ENCODE results near the gene ABCA1. TPM values are rescaled to one million over a fixed set of nuclear protein-coding genes. Genes with fewer than 3 reads are reported as not detected.

The ABCA1 gene
- polyA plus RNA-seq, 1 donor (not counting 4 experiments of a cell fraction or from before 2014, with no cell fraction given): 23.0 TPM

- FAIRE-seq (no peak), DNase-seq (ENCODE audit: low read depth, low spot score) (no peak)
- TF ChIP-seq EZH2 (IDR thresholded peaks at IDR 0.05; ENCODE audit: low read length) (no peak), CTCF (optimal IDR thresholded peaks at IDR 0.05 in 1 of 3, IDR thresholded peaks at IDR 0.05 in 1 of 3, conservative IDR thresholded peaks at IDR 0.05 in 1 of 3; ENCODE audit: extremely low read depth in 1 of 3, insufficient read depth in 2 of 3, low read length in 3 of 3) (no peak)
- no peak overlapping the region for H2AFZ ChIP-seq (ENCODE audit: control insufficient read depth, low read length)
- H3K27ac ChIP-seq (ENCODE audit: control insufficient read depth, insufficient read depth, low read length): no peak overlapping the region
- H3K4me2 ChIP-seq (ENCODE audit: control insufficient read depth, extremely low read depth, insufficient read depth, low read depth, low read length): no peak overlapping the region
- no peaks in the 10 kb centered on the region for H3K36me3 ChIP-seq (ENCODE audit: control insufficient read depth in 2 of 2, extremely low read depth in 1 of 2, insufficient read depth in 2 of 2, low read length in 2 of 2)
- dilution Hi-C loops (cut with MboI; ENCODE audit: extremely low pct_ligation_motif_present, low sequenced_read_pairs): no loop called here
- H3K27me3 ChIP-seq (ENCODE audit: control insufficient read depth, extremely low read depth, insufficient read depth, low read length): no peaks in the 10 kb centered on the region
- H3K4me1 ChIP-seq (ENCODE audit: control insufficient read depth, extremely low read depth, insufficient read depth, low read length): no peaks in the 10 kb centered on the region
- no peaks in the 10 kb centered on the region for H4K20me1 ChIP-seq (ENCODE audit: control insufficient read depth, extremely low read depth, insufficient read depth, low read length)
- H3K79me2 ChIP-seq (ENCODE audit: control insufficient read depth, insufficient read depth, low read length): no peaks in the 10 kb centered on the region
- H3K4me3 ChIP-seq (ENCODE audit: control insufficient read depth in 2 of 3, extremely low read depth in 1 of 3, insufficient read depth in 2 of 3, low read depth in 1 of 3, low read length in 3 of 3): no peak overlapping the region
- H3K9ac ChIP-seq (ENCODE audit: control insufficient read depth, extremely low read depth, insufficient read depth, low read length): no peak overlapping the region
- H3K9me3 ChIP-seq (ENCODE audit: control insufficient read depth, low read depth, low read length): no peaks in the 10 kb centered on the region
- H3K9me1 ChIP-seq (ENCODE audit: control insufficient read depth, extremely low read depth, insufficient read depth, low read length): no peaks in the 10 kb centered on the region
These were observed 46.4 kb upstream of the ABCA1 start for GRCh38 chr9:104974053-104974962.

- peaks cover 6% of the 10 kb centered on the region for H3K4me1 ChIP-seq (ENCODE audit: control insufficient read depth, extremely low read depth, insufficient read depth, low read length)
- no peaks in the 10 kb centered on the region for H3K36me3 ChIP-seq (ENCODE audit: control insufficient read depth in 2 of 2, extremely low read depth in 1 of 2, insufficient read depth in 2 of 2, low read length in 2 of 2)
- H3K79me2 ChIP-seq (ENCODE audit: control insufficient read depth, insufficient read depth, low read length): no peaks in the 10 kb centered on the region
- no peak overlapping the region for H3K4me3 ChIP-seq (ENCODE audit: control insufficient read depth in 2 of 3, extremely low read depth in 1 of 3, insufficient read depth in 2 of 3, low read depth in 1 of 3, low read length in 3 of 3)
- H4K20me1 ChIP-seq (ENCODE audit: control insufficient read depth, extremely low read depth, insufficient read depth, low read length): no peaks in the 10 kb centered on the region
- dilution Hi-C loops (cut with MboI; ENCODE audit: extremely low pct_ligation_motif_present, low sequenced_read_pairs): no loop called here
- no peak for FAIRE-seq
- H3K9ac ChIP-seq (ENCODE audit: control insufficient read depth, extremely low read depth, insufficient read depth, low read length): no peak overlapping the region
- no peaks in the 10 kb centered on the region for H3K9me1 ChIP-seq (ENCODE audit: control insufficient read depth, extremely low read depth, insufficient read depth, low read length)
- TF ChIP-seq CTCF (optimal IDR thresholded peaks at IDR 0.05 in 1 of 3, IDR thresholded peaks at IDR 0.05 in 1 of 3, conservative IDR thresholded peaks at IDR 0.05 in 1 of 3; ENCODE audit: extremely low read depth in 1 of 3, insufficient read depth in 2 of 3, low read length in 3 of 3) (no peak), EZH2 (IDR thresholded peaks at IDR 0.05; ENCODE audit: low read length) (no peak)
- H3K27me3 ChIP-seq (ENCODE audit: control insufficient read depth, extremely low read depth, insufficient read depth, low read length): no peaks in the 10 kb centered on the region
- no peaks in the 10 kb centered on the region for H3K9me3 ChIP-seq (ENCODE audit: control insufficient read depth, low read depth, low read length)
- H3K27ac ChIP-seq (ENCODE audit: control insufficient read depth, insufficient read depth, low read length): no peak overlapping the region
- no peak overlapping the region for H3K4me2 ChIP-seq (ENCODE audit: control insufficient read depth, extremely low read depth, insufficient read depth, low read depth, low read length)
- DNase-seq (ENCODE audit: low read depth, low spot score): no peak
- no peak overlapping the region for H2AFZ ChIP-seq (ENCODE audit: control insufficient read depth, low read length)
These were observed 44.4 kb upstream of the ABCA1 start for GRCh38 chr9:104972242-104972866.

Measured in keratinocyte (primary cell).